ENCODE results near the gene ME2. TPM values are rescaled to one million over a fixed set of nuclear protein-coding genes. Genes with fewer than 3 reads are reported as not detected.

The ME2 gene
- total and polyA plus RNA-seq, 9 of the 15 experiments (the other 6 are each of a cell fraction or from before 2014, with no cell fraction given) = 12.3 to 54.4 (median 36.2) TPM

DNA sequence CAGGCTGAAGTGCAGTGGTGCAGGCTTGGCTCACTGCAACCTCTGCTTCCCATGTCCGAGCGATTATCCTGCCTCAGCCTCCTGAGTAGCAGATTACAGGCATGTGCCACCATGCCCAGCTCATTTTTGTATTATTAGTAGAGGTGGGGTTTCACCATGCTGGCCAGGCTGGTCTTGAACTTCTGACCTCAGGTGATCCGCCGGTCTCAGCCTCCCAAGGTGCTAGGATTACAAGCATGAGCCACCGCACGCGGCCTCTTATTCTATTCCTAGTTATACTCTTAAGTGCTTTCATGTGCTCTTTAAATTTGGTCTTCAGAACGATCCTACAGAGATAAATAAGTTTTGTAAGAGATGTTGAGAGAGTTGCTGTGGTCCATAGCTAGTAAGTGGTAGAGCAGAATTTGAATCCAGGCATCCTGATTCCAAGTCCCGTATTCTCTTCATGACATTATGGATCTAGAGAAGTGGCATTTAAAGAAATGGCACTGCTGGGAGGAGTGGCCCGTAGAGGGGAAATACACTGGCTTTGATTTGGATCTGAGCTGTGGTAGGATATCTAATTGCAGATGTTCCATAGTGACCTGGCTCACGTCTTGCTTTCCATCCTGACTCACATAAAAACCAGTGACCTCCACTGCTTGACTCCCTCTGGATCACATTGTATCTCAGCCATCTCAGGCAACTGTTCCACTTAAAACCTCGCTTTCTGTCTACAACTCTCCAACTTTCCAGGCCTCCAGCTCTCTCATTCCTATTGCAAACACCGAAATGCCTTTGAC is 22.8 kb upstream of the ME2 start (continued):
- TF ChIP-seq, protein P1, sequence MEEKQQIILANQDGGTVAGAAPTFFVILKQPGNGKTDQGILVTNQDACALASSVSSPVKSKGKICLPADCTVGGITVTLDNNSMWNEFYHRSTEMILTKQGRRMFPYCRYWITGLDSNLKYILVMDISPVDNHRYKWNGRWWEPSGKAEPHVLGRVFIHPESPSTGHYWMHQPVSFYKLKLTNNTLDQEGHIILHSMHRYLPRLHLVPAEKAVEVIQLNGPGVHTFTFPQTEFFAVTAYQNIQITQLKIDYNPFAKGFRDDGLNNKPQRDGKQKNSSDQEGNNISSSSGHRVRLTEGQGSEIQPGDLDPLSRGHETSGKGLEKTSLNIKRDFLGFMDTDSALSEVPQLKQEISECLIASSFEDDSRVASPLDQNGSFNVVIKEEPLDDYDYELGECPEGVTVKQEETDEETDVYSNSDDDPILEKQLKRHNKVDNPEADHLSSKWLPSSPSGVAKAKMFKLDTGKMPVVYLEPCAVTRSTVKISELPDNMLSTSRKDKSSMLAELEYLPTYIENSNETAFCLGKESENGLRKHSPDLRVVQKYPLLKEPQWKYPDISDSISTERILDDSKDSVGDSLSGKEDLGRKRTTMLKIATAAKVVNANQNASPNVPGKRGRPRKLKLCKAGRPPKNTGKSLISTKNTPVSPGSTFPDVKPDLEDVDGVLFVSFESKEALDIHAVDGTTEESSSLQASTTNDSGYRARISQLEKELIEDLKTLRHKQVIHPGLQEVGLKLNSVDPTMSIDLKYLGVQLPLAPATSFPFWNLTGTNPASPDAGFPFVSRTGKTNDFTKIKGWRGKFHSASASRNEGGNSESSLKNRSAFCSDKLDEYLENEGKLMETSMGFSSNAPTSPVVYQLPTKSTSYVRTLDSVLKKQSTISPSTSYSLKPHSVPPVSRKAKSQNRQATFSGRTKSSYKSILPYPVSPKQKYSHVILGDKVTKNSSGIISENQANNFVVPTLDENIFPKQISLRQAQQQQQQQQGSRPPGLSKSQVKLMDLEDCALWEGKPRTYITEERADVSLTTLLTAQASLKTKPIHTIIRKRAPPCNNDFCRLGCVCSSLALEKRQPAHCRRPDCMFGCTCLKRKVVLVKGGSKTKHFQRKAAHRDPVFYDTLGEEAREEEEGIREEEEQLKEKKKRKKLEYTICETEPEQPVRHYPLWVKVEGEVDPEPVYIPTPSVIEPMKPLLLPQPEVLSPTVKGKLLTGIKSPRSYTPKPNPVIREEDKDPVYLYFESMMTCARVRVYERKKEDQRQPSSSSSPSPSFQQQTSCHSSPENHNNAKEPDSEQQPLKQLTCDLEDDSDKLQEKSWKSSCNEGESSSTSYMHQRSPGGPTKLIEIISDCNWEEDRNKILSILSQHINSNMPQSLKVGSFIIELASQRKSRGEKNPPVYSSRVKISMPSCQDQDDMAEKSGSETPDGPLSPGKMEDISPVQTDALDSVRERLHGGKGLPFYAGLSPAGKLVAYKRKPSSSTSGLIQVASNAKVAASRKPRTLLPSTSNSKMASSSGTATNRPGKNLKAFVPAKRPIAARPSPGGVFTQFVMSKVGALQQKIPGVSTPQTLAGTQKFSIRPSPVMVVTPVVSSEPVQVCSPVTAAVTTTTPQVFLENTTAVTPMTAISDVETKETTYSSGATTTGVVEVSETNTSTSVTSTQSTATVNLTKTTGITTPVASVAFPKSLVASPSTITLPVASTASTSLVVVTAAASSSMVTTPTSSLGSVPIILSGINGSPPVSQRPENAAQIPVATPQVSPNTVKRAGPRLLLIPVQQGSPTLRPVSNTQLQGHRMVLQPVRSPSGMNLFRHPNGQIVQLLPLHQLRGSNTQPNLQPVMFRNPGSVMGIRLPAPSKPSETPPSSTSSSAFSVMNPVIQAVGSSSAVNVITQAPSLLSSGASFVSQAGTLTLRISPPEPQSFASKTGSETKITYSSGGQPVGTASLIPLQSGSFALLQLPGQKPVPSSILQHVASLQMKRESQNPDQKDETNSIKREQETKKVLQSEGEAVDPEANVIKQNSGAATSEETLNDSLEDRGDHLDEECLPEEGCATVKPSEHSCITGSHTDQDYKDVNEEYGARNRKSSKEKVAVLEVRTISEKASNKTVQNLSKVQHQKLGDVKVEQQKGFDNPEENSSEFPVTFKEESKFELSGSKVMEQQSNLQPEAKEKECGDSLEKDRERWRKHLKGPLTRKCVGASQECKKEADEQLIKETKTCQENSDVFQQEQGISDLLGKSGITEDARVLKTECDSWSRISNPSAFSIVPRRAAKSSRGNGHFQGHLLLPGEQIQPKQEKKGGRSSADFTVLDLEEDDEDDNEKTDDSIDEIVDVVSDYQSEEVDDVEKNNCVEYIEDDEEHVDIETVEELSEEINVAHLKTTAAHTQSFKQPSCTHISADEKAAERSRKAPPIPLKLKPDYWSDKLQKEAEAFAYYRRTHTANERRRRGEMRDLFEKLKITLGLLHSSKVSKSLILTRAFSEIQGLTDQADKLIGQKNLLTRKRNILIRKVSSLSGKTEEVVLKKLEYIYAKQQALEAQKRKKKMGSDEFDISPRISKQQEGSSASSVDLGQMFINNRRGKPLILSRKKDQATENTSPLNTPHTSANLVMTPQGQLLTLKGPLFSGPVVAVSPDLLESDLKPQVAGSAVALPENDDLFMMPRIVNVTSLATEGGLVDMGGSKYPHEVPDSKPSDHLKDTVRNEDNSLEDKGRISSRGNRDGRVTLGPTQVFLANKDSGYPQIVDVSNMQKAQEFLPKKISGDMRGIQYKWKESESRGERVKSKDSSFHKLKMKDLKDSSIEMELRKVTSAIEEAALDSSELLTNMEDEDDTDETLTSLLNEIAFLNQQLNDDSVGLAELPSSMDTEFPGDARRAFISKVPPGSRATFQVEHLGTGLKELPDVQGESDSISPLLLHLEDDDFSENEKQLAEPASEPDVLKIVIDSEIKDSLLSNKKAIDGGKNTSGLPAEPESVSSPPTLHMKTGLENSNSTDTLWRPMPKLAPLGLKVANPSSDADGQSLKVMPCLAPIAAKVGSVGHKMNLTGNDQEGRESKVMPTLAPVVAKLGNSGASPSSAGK (IDR thresholded peaks at IDR 0.05) = no peak
- TF ChIP-seq MTF1 (CRISPR knock-in tag; IDR thresholded peaks at IDR 0.05; ENCODE audit: borderline replicate concordance) = no peak
- no peak for TF ChIP-seq MYC (IDR thresholded peaks at IDR 0.05; ENCODE audit: low read depth, low read length)
- no peak for TF ChIP-seq MYC (CRISPR knock-in tag; IDR thresholded peaks at IDR 0.05; ENCODE audit: borderline replicate concordance, low read depth)

Measured in K562 (cell line).